ENCODE results near the gene ITIH1.
A peak's percentile ranks its signal among the peaks of the same experiment; 100 is the strongest.

ITIH1 gene

GRCh38 chr3:52817221-52817620, 39.8 kb downstream of the ITIH1 start:
- no peak for DNase-seq

DNA sequence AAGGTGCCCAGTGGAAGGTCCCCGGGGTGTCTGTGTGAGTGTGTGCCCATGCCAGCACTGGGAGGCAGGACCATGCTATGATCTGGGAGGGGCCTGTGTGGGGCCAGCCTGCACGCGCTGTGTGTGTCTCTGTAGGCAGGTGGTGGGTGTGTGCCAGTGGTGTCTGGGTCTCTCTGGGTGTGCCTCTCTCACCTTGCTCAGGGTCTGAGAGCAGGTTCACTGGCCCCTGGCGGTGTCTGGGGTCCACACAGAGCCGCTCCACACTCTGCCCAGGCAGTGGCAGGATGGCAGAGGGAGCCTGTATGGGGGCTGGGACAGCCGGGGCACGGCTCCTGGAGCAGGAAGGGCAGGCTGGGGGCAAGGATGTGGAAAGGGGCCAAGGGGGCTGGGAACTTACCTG, 40.5 kb downstream of the ITIH1 start:
- no peak for DNase-seq

DNA sequence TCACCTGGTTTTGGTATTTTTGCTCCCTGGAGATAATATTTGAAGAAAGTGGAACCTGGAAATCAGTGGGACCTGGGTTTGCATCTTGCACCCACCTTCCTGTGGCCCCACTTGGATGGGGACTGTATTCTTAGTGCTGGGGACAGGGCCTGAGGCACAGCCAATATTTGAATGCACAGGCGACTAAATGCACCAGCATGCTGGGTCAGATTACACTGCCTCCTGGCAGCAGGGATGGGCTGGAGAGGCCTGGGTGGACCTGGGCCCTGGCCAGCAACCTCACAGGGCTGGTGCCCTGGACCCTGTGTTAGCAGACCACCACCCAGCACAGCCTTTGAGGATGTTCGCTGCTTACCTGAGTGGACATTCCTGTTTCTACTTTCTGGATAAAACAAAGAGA, 42.5 kb downstream of the ITIH1 start:
- no peak for DNase-seq

DNA sequence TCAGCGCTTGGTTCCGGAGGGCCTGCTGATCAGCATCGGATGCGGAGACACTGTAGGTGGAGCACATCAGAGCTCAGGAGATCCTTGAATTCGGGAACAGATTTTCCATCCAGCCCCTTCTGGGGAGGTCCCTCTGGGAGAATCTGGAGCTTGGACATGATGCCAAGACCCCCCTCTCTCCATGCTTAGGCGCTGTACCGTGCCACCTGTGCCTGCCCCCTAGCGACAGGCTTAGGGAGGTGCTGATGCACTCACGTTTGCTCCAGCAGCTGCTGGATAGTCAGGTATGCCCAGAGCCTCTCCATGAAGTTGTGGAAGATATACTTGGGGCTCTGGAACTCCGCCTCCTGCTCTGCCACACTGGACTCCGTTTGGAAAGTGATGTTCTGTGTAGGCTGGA, 43.3 kb downstream of the ITIH1 start:
- DNase-seq, result peak; percentile 60

DNA sequence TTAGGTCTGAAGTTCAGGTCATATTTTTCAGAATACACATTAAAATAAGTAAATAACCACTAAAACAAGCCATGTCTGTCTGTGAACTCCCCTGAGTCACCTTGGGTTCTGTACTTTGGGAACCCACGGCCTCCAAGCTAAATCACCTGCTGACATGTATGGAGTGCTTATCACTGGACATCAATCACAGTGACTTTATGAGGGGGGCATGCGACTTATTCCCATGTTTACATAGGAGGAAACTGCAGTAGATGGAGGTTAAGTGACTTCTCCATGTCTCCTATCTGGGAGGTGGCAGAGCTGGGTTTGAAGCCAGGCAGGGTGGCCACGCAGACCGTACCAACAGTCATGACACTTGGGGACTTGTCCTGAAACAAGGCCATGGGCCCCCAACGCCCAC, 45.0 kb downstream of the ITIH1 start:
- no peak for DNase-seq

GRCh38 chr3:52824037-52824436, 46.6 kb downstream of the ITIH1 start:
- no peak for DNase-seq

DNA sequence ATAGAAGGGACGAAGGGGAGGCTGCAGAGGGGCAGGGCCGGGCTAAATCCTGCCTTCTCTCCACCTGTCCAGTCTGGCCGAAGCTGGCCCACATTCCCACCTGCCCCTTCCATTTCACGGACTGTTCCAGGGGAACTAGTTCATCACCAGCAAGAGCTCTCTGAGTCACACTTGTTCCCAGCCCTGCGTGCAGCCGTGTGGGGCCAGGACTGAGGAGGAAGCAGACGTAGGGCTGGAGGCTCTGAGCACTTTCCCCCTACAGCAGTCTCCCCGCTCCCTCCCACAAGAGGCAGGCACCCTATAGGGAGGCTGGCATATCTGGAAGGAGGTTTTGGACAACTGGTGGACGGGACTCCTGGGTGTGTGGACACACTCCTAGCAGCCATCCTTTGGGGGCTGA, 50.0 kb downstream of the ITIH1 start:
- DNase-seq, result no peak

DNA sequence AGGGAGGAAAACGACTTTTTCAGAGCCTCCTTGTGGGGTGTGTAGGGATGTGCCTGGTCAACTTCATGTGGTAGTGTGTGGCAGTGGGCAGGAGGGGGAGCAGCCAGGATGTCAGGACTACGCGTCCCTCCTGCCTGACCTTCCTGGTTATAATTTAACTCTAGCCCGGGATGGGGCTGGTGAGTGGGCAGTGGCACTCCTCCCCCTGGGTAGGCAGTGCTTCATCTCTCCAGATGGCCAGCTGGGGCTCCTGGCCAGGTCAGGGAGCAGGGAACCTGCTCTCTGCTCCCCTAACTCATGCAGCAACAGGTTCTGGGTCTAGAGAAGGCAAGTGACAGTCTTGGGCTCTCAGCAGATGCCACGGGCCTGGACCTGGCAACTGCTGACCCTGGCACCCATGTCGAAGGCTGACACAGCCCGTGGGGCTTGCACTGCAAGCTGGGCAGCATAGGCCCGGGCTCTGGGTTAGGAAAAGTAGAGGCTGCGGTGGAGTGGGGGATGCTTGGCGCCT, 50.5 kb downstream of the ITIH1 start:
- no peak for DNase-seq

- no peak for DNase-seq
These were observed 52.1 kb downstream of the ITIH1 start for GRCh38 chr3:52829482-52829881.

DNA sequence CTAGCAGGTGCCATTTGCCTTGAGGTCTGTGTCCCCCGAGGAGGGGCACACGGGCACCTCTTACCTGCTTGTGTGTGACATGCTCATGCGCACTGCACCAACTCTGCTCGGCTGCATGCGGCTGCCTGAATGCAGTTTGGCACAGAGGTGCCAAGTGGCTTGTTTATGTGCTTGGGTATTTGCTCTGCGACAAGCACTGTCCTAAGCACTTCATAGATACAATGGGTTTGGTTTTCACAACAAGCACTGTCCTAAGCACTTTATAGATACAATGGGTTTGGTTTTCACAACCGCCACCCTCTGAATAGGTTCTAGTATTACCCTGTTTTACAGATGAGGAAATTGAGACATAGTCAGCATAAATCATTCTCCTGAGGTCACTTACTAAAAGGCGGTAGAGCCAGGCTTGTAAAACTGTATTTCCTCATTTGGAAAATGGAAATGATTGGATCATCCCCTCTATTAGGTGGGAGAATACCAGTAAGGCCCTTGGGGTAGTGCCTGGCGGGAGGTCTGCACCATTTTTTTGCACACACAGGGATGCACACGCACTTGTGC, 52.6 kb downstream of the ITIH1 start:
- DNase-seq, result no peak

DNA sequence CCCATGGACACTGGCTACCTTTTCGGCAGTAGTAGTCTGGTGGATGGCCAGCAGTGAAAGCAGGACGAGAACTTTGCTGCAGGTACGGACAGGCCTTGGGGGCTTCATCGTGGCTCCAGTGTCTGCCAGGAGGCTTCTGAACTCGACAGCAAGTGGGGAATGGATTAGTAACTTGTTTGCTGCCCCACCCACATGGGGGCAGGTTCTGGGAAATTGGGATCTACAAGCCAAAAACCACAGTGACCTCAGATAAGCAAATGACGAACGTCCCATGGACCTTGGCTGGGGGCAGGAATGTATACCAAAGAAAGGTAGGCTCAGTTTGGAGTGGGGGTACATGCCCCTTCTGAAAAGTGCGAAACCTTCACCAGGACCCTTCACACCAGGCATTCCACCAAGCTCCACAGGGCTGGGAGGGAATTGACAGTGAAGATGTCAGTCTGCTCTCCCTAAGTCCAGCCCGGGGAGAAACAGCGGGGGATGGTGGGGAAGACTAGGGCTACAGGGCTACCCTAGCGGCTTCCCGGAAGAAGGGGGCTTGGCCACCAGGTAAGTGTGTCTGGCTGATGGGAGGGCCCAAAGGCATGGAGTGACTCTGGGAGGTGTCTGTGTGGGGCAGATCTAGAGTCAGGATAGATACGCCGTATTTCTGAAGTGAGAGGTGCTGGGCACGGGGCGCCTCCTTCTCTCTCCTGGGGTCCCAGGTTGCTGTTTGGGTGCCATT, 53.3 kb downstream of the ITIH1 start, which contains the start of gene ITIH4:
ITIH4 (minus strand) TSS at position 138 of the 724 bp plus-strand sequence; CDS start at position 108, 30 bp downstream.
- DNase-seq, result no peak

DNA sequence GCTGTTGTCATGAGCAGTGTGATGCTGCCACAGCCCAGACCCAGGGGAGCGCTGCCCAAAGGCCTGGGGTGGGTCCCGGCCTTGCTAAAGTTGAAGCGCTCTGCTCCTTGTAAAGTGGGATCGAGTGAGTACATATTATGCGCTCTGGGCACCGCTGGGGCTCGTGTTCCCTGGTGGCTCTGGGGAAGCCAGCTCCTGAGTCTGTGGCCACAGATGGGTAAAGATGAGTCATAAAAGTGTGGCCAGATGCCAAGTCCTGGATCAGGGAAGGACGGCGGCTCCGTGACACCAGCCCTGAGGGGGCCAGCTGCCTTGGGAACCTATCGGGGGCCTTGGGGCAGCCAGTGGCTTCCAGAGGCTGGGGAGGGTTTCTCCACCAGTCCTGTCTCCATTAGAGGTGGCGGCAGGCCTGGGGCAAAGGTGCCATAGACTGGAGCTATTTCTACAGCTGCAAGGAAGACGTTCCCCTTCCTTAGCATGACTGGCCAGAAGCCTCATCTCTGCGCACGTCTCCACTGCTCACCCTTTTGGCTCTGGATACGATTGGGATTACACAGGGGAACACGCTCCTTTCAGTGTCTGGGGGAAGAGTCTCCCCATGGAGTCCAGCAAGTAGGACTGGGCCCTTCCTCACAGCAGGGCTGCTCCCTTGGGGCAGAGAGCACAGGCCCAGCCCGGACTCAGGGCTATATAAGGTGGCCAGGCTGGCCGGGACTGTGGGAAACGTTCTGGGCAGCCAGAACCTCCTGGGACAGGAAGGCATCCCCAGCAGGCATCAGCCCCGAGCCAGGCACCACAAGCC, 54.3 kb downstream of the ITIH1 start:
- DNase-seq, result no peak

DNA sequence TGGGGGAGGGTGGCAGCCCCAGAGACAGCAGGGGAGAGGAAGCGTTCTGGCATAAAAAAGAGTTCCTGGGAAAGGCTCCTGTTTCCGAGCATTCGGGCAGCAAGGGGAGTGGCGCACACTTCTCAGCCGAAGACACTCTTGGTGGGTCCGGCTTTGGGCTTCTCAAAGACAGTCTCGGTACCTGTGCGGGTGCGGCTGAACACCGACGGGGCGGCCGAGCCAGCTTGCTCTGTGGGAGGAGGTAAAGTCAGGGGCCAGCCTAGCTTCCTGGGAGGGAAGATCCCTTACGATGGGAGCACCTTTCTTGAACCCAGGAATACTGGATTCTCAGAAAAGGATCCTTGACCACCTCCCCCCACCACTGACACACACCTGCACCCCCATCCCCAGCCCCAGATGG, 55.8 kb downstream of the ITIH1 start:
- no peak for DNase-seq

- no peak for DNase-seq
These were observed 57.6 kb downstream of the ITIH1 start, which contains the start of gene MUSTN1 for GRCh38 chr3:52834871-52835501. Gene MUSTN1, minus strand, starts transcription at chr3:52835019. Its CDS starts 71 bp downstream, at chr3:52834948.

DNA sequence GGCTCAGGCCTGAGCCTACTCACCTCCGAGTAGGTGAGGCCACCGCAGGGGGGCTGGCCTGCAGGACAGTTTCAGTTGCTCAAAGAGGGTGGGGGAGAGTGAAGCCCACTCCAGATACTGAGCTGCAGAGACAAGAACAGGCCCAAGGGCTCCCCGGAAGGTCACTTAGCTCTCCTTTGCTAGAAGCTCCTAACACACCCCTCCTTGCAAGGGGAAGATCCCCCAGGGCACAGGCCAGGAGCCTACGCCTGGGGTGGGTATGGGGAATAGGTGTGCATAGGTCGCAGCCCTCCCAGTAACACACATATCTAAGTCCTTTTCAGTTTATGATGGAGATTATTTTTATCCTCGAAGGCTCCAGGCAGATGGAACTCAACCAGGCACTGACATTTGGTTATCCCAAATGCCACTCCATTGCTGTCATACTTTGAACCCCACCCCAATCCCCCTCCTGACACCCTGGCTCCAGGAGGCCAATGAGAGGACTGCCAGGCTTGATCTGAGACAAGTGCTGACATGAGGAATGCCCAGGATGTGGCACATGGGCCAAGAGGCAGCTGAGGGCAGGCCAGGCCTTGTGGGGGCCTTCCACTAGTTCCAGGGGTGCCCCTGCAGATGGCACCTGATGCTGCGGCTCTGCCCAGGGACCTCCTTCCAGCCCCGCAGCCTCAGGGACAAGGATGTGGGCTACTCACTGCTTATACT, 58.5 kb downstream of the ITIH1 start:
- no peak for DNase-seq

DNA sequence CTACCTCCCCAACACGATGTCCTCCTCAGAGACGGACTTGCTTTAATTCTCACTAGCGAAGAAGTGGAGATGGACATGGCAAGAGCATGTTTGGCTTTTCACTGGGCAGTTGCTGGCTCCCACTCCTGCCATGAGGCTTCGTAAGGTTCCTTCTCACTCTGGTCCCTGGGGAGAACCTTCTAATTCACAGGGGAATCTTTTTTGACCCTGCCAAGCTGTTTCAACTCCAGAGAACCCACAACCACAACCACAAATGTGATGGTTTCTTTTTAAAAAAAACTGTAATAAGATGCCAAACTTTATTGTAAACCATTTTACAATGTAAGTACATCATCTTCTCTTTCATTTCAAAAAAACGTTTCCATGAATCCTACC, 59.1 kb downstream of the ITIH1 start:
- DNase-seq, result no peak

DNA sequence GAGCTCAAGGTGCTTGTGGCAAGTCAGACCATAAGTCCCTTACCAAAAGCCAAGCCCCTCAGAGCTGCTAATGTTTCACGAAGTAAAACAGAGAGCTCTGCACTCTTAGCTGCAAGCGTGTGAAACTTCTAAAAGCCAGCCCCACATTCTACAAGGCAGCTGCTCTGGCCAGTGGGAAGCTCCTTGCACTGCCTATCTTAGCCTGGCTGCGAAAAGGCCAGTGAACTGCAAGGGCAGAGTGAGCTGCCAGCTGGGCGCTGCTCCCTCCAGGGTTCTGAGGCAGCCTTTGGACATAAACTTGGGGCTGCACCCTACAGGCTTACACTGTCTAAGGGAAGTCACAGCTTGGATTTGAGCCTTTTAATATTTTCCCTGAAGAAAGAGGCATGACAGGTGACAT, 59.6 kb downstream of the ITIH1 start:
- DNase-seq, result no peak

DNA sequence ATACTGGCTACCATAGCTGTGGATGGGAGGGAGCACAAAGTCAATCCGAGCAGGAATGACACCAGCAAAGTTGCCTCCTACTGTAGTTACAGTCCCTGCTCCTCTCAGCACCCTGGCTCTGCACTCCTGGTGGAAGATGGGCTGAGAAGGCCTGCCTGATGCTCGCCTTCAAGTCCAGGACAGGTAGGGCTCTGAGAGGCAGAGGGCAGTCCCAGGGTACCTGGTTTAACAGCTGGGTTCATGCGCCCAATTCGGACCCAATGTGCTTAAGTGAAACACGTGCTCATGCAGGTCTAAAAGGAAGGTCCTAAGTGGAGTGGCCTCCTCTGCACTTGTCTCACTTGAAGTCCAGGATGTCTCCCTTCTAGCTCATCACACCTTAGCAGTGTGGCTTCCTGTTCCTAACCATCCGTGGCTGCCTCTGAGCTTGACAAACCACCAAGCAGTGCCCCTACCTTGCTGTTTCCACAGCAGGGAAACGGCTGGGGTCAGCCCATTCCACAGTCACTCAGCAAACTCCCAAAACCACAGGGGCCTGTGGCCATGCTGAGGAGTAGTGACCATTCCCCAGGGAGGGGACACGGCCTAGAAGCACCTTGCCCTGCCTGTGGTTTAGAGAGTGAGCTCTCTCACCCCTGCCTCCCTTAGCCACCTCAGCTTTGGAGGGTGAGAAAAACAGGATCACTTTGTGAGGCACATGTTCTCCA, 61.3 kb downstream of the ITIH1 start:
- no peak for DNase-seq

GRCh38 chr3:52839268-52839575, 61.8 kb downstream of the ITIH1 start:
- DNase-seq, result no peak

DNA sequence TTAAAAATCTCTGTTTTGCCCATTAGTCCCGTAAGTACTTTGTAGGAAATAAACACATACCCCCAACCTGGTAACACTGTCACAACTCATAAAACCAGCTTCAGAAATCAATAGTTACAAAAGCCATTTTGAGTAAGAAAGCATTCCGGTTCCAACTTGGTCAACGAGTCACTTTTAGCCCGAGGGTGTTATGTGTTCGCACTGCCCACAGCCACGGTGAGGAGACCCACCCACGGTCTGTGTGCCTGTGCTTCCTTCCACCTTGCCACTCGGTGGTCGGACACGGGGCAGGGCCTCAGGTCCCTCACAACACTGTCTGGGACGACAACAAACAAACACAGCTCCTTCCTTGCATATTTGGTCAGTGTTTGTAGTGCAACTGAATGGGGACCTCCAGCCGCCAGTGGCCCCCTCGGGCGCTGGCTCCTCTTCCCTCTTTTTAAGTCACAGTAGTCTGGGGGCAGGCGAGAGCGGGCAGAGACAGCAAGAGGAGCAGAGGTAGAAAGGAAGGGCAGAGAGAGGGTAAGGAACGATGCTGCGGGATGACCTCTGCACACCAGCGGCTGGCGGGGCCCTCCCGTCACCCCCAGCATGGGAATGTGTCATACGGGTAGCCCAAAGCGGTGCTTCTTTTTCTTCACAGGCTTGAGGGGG, 62.6 kb downstream of the ITIH1 start:
- no peak for DNase-seq

DNA sequence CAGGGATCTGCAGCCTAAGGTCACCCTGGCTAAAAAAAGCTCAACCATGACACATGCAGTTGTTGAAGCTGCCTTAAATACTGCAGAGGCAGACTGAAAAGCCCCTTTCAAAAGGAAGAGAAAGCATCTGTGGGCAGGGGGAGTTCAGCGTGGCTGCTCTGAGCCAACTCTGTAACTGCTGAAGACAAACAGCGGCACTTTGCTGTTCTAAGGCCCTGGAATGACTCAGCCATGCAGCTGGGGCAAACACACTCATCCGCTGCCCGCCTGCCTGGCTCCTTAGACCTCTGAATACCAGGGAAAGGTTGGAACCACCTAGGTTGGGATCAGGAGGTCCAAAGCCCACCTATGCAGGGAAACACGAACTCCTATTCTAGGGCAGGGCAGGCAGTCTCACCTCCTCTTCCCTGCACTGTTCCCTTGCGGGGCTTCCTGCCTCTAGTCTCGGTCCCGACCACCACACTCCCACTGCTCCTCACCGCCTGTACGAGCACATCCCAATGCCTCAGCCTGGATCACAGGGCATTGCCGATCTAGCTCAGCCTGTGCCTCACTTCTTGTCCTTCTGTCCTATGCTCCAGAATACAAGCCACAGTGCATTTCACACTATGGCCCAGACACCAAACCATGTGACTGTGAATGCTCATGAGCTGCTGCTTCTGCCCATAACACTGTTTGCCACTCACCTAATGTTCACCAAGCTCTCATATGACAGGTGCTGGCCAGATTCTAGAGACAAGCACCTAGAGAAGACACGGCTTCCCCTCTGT, 64.0 kb downstream of the ITIH1 start:
- DNase-seq, result no peak

Data from activated CD8-positive, alpha-beta memory T cell treated with anti-CD3 and anti-CD28 coated beads, Interleukin-2, amount 50 U/mL, for 48 hours (primary cell).